Stimulated activated CD8-positive, alpha-beta memory T cell treated with anti-CD3 and anti-CD28 coated beads, Interleukin-15, amount 100 ng/mL, for 24 hours (primary cell): Measurements from ENCODE around the gene LPCAT4.

Experiments
- DNase-seq: peaks from one replicate; pipeline ENCODE4 v3.0.0-alpha.2; 2020; ENCODE audit warnings: low read depth

Gene LPCAT4

GRCh38 chr15:34336991-34337556 lies 29.9 kb downstream of the LPCAT4 start:
- no peak for DNase-seq

GRCh38 chr15:34336231-34336990 lies 30.6 kb downstream of the LPCAT4 start:
- DNase-seq, result no peak

- no peak for DNase-seq
Observed at GRCh38 chr15:34335176-34336032, 31.6 kb downstream of the LPCAT4 start.

- no peak for DNase-seq
Observed at GRCh38 chr15:34334672-34335071, 32.3 kb downstream of the LPCAT4 start.

GRCh38 chr15:34332553-34333120 lies 34.4 kb downstream of the LPCAT4 start:
- no peak for DNase-seq

GRCh38 chr15:34331809-34332208 lies 35.2 kb downstream of the LPCAT4 start:
- DNase-seq, result no peak

- DNase-seq, result no peak
Observed at GRCh38 chr15:34330279-34330678, 36.7 kb downstream of the LPCAT4 start.

- no peak for DNase-seq
Observed at GRCh38 chr15:34329006-34329405, 38.0 kb downstream of the LPCAT4 start.

- DNase-seq, result no peak
Observed at GRCh38 chr15:34327906-34328305, 39.1 kb downstream of the LPCAT4 start.

GRCh38 chr15:34325368-34325767 lies 41.6 kb downstream of the LPCAT4 start:
- no peak for DNase-seq

GRCh38 chr15:34324933-34325332 lies 42.1 kb downstream of the LPCAT4 start:
- DNase-seq, result no peak

GRCh38 chr15:34323217-34323616 lies 43.8 kb downstream of the LPCAT4 start:
- DNase-seq, result no peak

- DNase-seq, result no peak
Observed at GRCh38 chr15:34318277-34319079, 48.5 kb downstream of the LPCAT4 start.

GRCh38 chr15:34314491-34315490 lies 52.2 kb downstream of the LPCAT4 start:
- DNase-seq, result no peak

- no peak for DNase-seq
Observed at GRCh38 chr15:34311563-34311962, 55.4 kb downstream of the LPCAT4 start.
